ENCODE measurements around the gene AP2A2.

DNA sequence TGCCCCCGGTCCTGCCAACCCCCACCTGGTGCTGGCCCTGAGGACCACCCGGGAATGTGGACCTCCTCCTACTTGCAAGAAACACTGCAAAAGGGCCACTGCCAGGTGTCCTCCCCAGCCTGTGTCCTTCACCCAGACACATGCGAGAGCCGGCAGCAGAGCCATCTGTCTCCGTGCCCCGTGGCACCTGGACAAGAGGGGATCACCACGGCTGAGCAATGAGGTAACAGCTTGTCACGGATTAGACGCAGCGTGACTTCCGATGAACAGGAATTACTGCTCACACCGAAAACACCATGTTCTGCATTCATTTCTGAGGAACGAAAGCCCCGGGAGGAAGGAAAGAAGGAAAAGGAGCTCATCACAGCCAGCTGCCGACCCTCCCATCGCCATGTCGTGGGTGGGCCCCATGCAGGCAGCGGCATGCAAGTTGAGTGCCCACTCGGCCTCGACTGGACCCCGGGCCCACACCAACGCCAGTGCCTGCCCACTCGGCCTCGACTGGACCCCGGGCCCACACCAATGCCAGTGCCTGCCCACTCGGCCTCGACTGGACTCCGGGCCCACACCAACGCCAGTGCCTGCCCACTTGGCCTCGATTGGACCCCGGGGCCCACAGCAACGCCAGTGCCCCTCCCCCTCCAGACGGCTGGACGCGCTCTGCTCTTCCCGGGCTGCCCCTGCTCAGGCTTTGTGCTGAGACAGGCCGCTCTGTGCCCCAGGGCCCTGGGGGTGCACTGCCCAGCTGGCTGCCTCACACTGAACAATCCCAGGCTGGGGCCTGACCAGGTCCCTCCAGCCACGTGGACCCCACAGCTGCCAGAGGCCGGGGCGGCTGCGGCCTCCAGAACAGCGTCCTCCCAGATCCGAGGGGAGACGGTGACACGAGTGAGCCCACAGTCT, 37.1 kb upstream of the AP2A2 start:
- no peak for TF ChIP-seq GATA3 (IDR thresholded peaks at IDR 0.05; ENCODE audit: low read depth, low read length)
- no peak for TF ChIP-seq GATA2 (IDR thresholded peaks at IDR 0.05; ENCODE audit: low read depth, low read length)

Data from SH-SY5Y (cell line).